Fibroblast of lung (primary cell): ENCODE data around the gene USP24.

Source experiments
- CTCF ChIP-seq, 2 donors: IDR thresholded peaks in 1 of 2; conservative IDR thresholded peaks in 1 of 2; 1 replicate in 1 of 2; 2 replicates in 1 of 2; pipeline ENCODE4 v1.5.1; 2011 to 2012; ENCODE audit warnings: low read length in 2 of 2, control low read depth in 1 of 2, inconsistent platforms in 1 of 2, low read depth in 1 of 2, mild to moderate bottlenecking in 1 of 2
- EZH2 ChIP-seq: IDR thresholded peaks from 2 replicates; pipeline ENCODE4 v1.5.1; 2012; ENCODE audit warnings: low read length, control low read depth, mild to moderate bottlenecking; ENCODE audit errors: missing control alignments

GRCh38 chr1:55213885-55214211, 1.3 kb downstream of the USP24 start:
- TF ChIP-seq CTCF (conservative IDR thresholded peaks at IDR 0.05 in 1 of 2, IDR thresholded peaks at IDR 0.05 in 1 of 2; ENCODE audit: low read depth in 1 of 2, low read length in 2 of 2), result no peak
- no peak for TF ChIP-seq EZH2
